Urinary bladder (tissue), 4 donors: Measurements from ENCODE around the gene MAP3K20. TPM values are rescaled to one million over a fixed set of nuclear protein-coding genes. Genes with fewer than 3 reads are reported as not detected.
"Not testable (repeated sequence)": the region's sequence is repeated elsewhere in the genome, so short reads cannot be mapped to it uniquely, and the experiment has no call there.

Experiments
- DNase-seq: peaks from one replicate; pipeline ENCODE4 v3.0.0-alpha.2; 2015; ENCODE audit errors: extremely low spot score
- H3K27ac ChIP-seq: one replicate; pipeline ENCODE4 v1.5.1; 2013; ENCODE audit warnings: low read depth, mild to moderate bottlenecking, moderate library complexity
- H3K36me3 ChIP-seq: one replicate; pipeline ENCODE4 v1.6.1; 2013; ENCODE audit warnings: mild to moderate bottlenecking, moderate library complexity; ENCODE audit not compliant: insufficient read depth
- H3K4me1 ChIP-seq: one replicate; pipeline ENCODE4 v1.6.1; 2013; ENCODE audit warnings: mild to moderate bottlenecking, moderate library complexity; ENCODE audit not compliant: insufficient read depth
- H3K4me3 ChIP-seq: one replicate; pipeline ENCODE4 v1.5.1; 2013; ENCODE audit warnings: low read depth, low read length
- WGBS: extraction: QIAGEN DNeasy Blood & Tissue Kit; methylation state at CpG from one replicate; pipeline ENCODE4 v1.1.7; 2013; 5-methylcytosine and 5-hydroxymethylcytosine counted together
- polyA plus RNA-seq: library from polyadenylated mRNA; stranded (reverse); fragments of 200-250 nt; gene quantifications from one replicate; pipeline ENCODE4 v1.2.3, GENCODE V29; 2013
- total RNA-seq: library from RNA; depleted of rRNA; stranded (reverse); fragments of >200 nt; gene quantifications from one replicate; pipeline ENCODE4 v1.2.3, GENCODE V29; 2014
- donor health status: healthy with polysubstance abuse.
- donor health status: healthy.

The MAP3K20 gene
- total and polyA plus RNA-seq, 2 donors, result 140 TPM

DNA sequence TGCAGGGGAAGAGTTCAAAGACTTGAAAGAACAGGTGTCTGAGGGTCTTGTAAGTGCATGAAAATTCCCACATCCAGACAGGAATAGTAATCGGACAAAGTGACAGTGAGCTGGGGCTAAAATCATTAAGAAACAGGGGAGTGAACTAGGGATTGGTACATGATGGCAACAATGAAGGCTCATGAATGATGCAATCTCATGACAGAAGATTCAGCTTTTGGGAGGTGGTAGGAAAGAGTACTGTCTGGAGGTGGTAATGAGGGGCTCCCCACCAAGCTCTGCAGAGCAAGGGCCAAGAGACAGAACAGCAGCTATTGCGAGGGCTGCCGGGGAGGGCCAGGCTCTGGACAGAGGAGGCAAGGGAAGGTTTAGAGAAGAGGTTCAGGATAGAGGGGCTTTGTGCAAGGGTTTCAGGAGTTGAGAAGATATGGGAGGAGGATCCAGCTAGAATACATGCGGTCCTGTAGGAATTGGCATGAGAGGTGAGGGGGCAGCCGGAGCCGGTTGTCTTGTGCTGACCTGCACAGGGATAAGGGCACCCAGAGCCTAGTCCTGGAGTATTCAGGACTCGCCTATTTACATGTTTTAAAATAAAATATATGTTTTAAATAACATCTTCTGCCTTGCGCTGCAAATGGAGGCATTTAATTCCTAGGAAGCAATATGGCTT is 31.4 kb downstream of the MAP3K20 start:
- Histone ChIP-seq H3K27ac (no peak overlapping the region), H3K36me3 (no peaks in the 10 kb centered on the region), H3K4me3 (no peak overlapping the region), H3K4me1 (no peaks in the 10 kb centered on the region)
- 97% methylated on average over 8 of the region's 8 CpGs for WGBS
- DNase-seq, result no peak

DNA sequence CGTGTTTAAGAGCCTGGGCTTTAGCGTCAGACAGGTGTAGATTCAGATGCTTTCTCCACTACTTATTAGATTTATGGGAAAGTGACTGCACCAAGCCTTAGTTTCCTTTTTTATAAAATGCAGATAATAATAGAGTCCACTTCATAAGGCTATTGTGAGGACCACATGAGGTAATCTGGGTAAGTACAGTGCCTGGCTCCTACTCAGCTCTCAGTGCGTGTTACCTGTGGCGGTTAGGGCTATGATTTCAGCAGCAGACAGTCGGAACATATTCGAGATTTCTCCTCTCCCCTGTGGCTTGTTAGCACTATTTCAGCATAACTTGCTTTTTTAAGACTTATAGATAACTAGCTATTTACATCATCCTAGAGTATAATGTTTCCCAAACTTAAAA is 32.0 kb downstream of the MAP3K20 start:
- no peak overlapping the region for H3K27ac ChIP-seq
- no peaks in the 10 kb centered on the region for H3K36me3 ChIP-seq
- 90% methylated on average over 6 of the region's 6 CpGs for WGBS
- H3K4me3 ChIP-seq, result no peak overlapping the region
- no peak for DNase-seq
- H3K4me1 ChIP-seq, result no peaks in the 10 kb centered on the region

DNA sequence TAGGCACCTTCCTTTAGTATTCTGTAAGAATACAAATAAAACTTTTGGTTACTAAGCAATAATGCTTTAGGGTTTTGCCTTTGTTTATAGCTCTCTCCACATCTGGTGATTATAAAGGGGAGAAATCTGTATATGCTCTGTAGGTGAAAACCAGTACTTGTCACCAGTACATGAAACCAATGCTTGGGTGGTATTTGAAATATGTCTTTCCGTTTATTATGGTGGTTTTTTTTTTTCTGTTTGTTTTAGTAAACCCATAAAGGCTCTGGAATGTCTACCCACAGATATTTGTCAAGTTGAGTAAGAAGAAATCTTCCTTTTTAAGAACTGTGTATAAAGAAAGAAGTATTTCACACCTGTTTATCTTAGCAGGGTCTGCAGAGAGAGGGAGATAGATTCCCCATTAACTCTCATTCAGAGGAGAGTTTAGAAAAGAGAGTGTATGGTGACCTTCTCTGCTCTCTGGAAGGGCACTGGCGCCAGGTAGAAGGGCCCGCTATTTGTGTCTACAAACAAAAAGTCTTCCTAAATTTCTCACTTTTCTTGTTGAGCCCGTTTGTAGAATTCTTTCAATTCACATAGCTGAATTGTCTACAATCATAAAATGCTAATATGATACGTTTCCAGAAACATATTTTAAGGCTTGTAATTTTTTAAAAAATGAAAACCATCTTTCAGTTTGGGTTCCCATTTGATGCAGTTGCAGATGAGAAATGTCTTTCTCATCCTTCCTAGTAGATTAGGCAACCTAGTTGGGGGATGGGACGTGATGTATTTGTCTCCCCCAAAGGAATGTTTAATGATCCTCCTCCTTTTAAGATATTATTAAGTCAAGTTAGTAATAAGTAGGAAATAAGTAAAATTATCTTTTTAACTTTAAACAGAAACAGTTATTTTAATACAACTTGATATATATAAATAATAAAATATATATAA is 33.9 kb downstream of the MAP3K20 start:
- Histone ChIP-seq H3K4me1 (no peaks in the 10 kb centered on the region), H3K36me3 (no peaks in the 10 kb centered on the region), H3K4me3 (no peak overlapping the region), H3K27ac (no peak overlapping the region)
- WGBS, result 37% methylated on average over 6 of the region's 6 CpGs
- DNase-seq, result peak; percentile 18

DNA sequence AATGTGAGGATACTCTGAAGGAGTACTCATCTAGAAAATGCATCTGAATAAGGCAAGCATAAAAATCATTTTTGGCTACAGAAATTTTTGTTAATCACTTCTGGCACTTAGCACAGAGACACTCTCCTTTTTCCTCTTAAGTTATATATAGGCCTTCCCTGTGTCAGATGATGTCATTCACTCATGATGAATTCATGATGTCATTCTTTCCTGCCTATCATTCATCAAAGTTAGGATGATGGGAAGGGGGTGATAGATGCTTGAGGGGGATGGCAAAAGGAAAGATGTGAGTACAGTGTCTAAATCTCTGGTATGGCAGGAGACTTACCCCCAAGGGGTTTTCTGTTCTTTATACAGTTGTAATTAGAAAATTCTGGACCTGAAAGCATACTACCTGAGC is 42.0 kb downstream of the MAP3K20 start:
- Histone ChIP-seq H3K36me3 (no peaks in the 10 kb centered on the region), H3K4me3 (no peak overlapping the region), H3K4me1 (no peaks in the 10 kb centered on the region), H3K27ac (no peak overlapping the region)
- no peak for DNase-seq

DNA sequence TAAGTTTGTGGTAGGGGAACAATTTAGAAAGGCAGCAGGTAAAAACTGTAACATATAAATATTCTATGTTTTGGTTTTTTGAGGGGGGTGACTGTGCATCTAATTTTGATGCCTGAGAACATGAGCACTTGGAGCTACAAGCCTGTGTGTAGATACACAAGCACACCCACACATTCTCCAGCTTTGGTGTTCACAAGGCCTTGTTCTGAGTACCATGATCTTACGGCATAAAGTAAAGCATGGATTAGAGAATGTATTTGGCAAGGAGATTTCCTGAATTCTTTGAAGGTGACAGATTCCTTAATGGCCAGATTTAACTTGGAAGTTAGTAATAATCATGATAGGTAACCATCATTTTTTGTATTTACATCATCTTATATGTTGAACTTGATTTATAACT is 42.7 kb downstream of the MAP3K20 start:
- Histone ChIP-seq H3K4me3 (no peak overlapping the region), H3K4me1 (no peaks in the 10 kb centered on the region), H3K36me3 (no peaks in the 10 kb centered on the region), H3K27ac (no peak overlapping the region)
- 68% methylated on average over 1 of the region's 1 CpG for WGBS
- no peak for DNase-seq

DNA sequence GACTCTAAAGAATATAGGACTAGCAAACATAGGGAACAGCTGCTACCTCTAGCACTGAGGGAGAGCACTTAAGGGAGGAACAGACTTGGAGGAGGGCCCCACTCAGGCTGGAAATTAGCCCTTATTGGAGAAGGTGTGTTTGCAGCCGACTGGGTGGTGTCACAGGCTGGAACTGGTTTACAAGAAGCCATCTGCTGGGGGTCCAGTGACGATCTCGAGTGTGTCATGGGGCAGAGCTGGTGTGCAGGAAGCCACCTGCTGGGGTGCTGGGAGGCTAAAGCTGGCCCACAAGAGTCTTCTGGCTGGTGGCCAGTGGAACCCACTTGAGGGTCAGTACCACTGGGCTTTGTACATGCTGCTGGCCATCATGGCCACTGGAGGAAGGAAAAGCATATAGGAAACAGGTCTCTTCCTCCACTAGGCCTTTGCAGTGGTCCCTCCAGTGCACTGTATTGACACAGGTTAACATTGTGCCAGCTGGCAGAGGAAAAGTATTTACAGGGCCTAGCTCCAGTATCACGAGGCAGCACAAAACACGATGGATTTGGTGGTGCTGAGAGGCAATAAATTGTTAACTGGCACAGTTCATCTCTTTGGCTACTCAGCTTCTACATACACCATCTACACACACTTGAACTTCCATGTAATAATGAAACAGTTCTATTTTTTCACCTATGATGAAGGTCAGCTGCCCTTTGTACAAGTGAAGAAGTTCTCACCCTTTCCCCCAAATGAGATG is 43.6 kb downstream of the MAP3K20 start:
- WGBS, result 37% methylated on average over 5 of the region's 5 CpGs
- no peaks in the 10 kb centered on the region for H3K36me3 ChIP-seq
- no peak overlapping the region for H3K27ac ChIP-seq
- no peak for DNase-seq
- no peaks in the 10 kb centered on the region for H3K4me1 ChIP-seq
- H3K4me3 ChIP-seq, result no peak overlapping the region

DNA sequence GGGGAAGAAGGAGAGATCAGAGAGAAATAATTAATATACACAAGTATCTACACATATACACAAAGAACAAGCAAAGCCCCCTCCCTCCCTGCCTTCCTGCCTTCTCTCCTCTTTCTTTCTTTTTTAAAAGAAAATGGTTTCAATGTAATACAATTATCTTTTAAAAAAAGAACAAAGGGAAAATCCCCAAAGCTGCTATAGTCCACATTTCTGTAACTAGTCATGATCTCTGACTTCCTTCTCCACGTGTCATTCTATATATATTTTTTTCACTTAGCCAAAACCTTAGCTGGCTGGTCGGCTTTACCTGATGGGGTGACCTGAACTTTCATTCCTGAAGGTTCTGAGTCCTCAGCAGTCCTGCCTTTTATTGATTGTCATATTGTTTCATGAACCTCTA is 44.3 kb downstream of the MAP3K20 start:
- WGBS, result 72% methylated on average over 2 of the region's 2 CpGs
- no peak overlapping the region for H3K27ac ChIP-seq
- H3K4me3 ChIP-seq, result no peak overlapping the region
- no peak for DNase-seq
- no peaks in the 10 kb centered on the region for H3K36me3 ChIP-seq
- peaks cover 2% of the 10 kb centered on the region for H3K4me1 ChIP-seq

DNA sequence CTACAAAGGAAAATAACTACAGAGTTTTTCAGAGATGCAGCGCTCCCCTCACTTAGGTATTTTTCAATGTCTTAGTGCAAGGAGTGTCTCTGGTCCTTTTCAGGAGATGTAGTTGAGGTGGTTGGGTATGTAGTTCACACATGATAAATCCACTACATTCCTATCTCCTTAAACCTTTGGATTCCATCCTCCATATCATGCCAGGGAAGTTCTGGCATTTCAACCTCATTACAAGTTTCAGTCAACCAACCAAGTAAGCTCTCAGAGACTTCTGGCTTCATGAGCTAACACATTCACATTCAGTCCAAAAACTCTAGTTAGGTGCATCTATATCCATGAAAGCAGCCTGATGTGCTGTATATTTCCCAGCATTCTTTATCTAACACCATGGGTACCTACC is 47.3 kb downstream of the MAP3K20 start:
- no peaks in the 10 kb centered on the region for H3K36me3 ChIP-seq
- no peak overlapping the region for H3K4me3 ChIP-seq
- peaks cover 2% of the 10 kb centered on the region for H3K4me1 ChIP-seq
- 97% methylated on average over 1 of the region's 1 CpG for WGBS
- H3K27ac ChIP-seq, result no peak overlapping the region
- DNase-seq, result no peak

DNA sequence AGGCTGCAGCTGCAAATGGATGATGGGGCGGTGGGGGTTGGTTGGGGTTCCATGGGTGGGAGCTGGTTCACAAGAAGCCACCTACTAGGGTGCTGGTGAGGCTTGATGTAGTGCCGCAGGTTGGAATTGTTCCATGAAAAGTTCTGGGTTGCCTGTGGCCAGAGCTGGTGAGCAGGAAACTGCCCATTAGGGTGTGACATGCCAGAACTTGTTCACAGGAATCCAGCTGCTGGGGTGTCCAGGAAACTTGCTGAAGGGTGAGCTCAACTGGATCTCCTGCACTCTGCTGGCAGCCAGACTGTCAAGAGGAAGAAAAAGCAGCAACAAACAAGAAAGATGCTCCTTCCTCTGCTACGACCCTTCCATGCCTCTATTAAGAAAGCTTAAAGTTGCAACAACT is 48.8 kb downstream of the MAP3K20 start:
- H3K27ac ChIP-seq, result no peak overlapping the region
- peak; percentile 21 for DNase-seq
- H3K4me3 ChIP-seq, result no peak overlapping the region
- 76% methylated on average over 3 of the region's 3 CpGs for WGBS
- H3K4me1 ChIP-seq, result peaks cover 2% of the 10 kb centered on the region
- no peaks in the 10 kb centered on the region for H3K36me3 ChIP-seq

DNA sequence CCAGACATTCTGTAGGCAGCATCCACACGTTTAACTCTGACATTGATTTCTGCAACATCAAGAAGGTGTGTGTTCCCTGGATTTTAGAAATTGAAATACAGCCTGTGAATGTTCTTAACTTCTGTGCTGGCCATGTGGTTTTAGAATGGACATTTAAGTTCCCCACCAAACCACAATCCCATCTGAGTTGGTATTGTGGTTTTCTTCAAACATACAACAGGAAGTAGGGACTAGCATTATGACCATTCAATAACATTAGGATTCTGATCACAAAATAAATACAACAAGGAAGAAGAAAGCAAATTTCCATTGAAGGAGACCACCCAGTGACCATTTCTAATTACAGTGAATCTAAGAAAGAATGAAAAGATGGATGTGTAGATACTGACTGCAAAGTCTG is 51.2 kb downstream of the MAP3K20 start:
- DNase-seq, result no peak
- WGBS, result 60% methylated on average over 1 of the region's 1 CpG
- Histone ChIP-seq H3K4me3 (no peak overlapping the region), H3K27ac (no peak overlapping the region), H3K36me3 (no peaks in the 10 kb centered on the region), H3K4me1 (peaks cover 3% of the 10 kb centered on the region)

DNA sequence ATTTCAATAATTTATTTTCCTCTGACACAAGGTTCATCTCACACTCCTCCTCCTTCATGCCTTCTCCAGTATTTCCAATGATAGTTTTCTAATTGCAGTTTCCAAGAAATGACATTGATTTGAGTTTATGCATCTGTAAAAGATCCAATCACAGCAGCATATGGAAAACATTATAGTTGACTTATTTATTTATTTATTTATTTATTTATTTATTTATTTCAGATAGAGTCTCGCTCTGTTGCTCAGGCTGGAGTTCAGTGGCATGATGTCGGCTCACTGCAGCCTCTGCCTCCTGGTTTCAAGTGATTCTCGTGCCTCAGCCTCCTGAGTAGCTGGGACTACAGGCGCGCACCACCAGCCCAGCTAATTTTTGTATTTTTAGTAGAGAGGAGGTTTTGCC is 52.5 kb downstream of the MAP3K20 start:
- H3K27ac ChIP-seq, H3K4me3 ChIP-seq, H3K36me3 ChIP-seq, H3K4me1 ChIP-seq, DNase-seq: not testable (repeated sequence)
- 97% methylated on average over 5 of the region's 5 CpGs for WGBS

DNA sequence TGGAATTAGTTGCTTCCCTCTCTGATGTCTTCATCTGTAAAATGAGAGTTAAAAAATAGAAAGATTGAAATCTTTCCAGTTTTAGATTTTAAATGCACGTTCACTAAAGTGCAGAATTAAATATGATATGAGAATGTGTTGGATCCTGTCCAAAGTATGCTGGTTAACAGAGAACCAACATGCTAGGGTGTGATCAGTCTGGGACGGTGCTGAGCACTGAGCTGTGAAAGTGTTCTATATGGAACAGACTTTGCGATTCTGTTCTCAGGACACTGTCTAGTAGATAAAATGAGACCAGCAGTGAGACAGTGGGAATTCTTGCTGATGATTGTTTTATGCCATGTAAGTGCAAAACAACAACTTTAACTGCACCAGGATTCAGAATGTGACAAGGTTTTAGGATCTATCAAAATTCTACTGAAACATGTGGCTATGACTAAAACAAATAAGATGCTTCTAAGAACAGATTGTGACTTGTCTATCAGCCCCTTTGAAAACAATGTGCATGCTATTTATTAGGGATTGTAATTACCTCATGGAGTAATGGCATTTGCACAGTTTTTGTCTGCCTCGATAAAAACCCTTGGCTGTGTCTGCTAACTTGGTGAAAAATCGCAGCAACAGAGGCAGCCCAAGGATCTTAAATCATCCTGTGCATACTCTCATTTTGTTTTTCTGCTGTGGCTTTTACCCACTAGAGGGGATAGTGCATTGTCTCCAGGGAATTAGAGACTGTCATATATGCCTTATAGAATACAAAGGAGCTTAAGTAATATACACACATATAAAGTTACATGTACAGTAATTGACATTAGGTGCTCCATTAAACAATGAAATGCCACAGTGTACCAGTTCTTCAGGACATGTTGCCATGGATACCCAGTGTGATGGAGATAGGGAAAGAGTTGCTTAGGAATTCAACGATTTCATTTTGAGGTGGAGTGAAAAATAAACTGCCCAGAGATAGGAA is 55.1 kb downstream of the MAP3K20 start:
- no peak overlapping the region for H3K4me3 ChIP-seq
- 30% methylated on average over 6 of the region's 6 CpGs for WGBS
- no peak overlapping the region for H3K27ac ChIP-seq
- DNase-seq, result no peak
- H3K36me3 ChIP-seq, result no peaks in the 10 kb centered on the region
- H3K4me1 ChIP-seq, result peaks cover 1% of the 10 kb centered on the region

DNA sequence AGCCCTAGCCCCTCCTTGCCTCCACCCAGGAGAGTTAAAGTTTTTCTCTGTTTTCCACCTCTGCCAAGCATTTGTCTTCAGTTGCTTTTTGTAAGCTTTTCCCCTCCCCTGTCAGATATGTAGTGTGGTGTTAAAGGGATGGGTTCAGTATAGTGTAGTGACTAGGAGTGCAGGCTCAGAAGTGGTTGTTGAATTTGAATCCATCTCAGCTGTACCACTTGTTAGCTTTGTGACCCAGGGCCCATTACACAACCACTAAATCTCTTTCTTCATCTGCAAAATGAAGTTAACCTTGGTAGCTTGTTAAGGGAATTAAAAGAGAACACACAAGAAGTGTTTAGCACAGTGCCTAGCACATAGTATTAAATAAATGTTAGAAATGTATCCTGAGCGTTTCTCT is 56.9 kb downstream of the MAP3K20 start:
- H3K27ac ChIP-seq, result no peak overlapping the region
- no peak for DNase-seq
- H3K4me3 ChIP-seq, result no peak overlapping the region
- peaks cover 1% of the 10 kb centered on the region for H3K4me1 ChIP-seq
- H3K36me3 ChIP-seq, result no peaks in the 10 kb centered on the region
- 69% methylated on average over 1 of the region's 1 CpG for WGBS
